SIG-M5 treated with dmso at 0.1 percent for 504 hours (cell line): Measurements from ENCODE around the gene BCL11B.

Experiments
- DNase-seq: peaks from one replicate; lab custom pipeline; 2025; ENCODE audit not compliant: unreplicated experiment; lab: John Stamatoyannopoulos, UW

BCL11B gene

GRCh38 chr14:99226687-99227086 is 45.3 kb downstream of the BCL11B start:
- no peak for DNase-seq

- no peak for DNase-seq
These were observed 46.4 kb downstream of the BCL11B start for GRCh38 chr14:99225436-99226203.

GRCh38 chr14:99224948-99225347 is 47.0 kb downstream of the BCL11B start:
- no peak for DNase-seq

GRCh38 chr14:99224116-99224910 is 47.7 kb downstream of the BCL11B start:
- DNase-seq: no peak

GRCh38 chr14:99221445-99221844 is 50.6 kb downstream of the BCL11B start:
- DNase-seq: no peak

- DNase-seq: no peak
These were observed 54.7 kb downstream of the BCL11B start for GRCh38 chr14:99217066-99217955.

- DNase-seq: no peak
These were observed 55.8 kb downstream of the BCL11B start for GRCh38 chr14:99216191-99216590.

- DNase-seq: no peak
These were observed 56.7 kb downstream of the BCL11B start for GRCh38 chr14:99215277-99215676.

GRCh38 chr14:99214701-99215100 is 57.3 kb downstream of the BCL11B start:
- no peak for DNase-seq

- DNase-seq: no peak
These were observed 58.4 kb downstream of the BCL11B start for GRCh38 chr14:99213527-99213971.

- DNase-seq: no peak
These were observed 58.9 kb downstream of the BCL11B start for GRCh38 chr14:99213101-99213500.

- DNase-seq: no peak
These were observed 59.4 kb downstream of the BCL11B start for GRCh38 chr14:99212646-99213045.

GRCh38 chr14:99212199-99212598 is 59.8 kb downstream of the BCL11B start:
- no peak for DNase-seq

- no peak for DNase-seq
These were observed 60.6 kb downstream of the BCL11B start for GRCh38 chr14:99211410-99211809.

GRCh38 chr14:99210333-99210732 is 61.7 kb downstream of the BCL11B start:
- no peak for DNase-seq

GRCh38 chr14:99209409-99209808 is 62.6 kb downstream of the BCL11B start:
- DNase-seq: no peak

- DNase-seq: no peak
These were observed 63.7 kb downstream of the BCL11B start for GRCh38 chr14:99208318-99208717.

GRCh38 chr14:99207456-99207855 is 64.5 kb downstream of the BCL11B start:
- no peak for DNase-seq

- no peak for DNase-seq
These were observed 65.9 kb downstream of the BCL11B start for GRCh38 chr14:99206090-99206489.

GRCh38 chr14:99205086-99205688 is 66.8 kb downstream of the BCL11B start:
- no peak for DNase-seq

GRCh38 chr14:99203801-99204200 is 68.2 kb downstream of the BCL11B start:
- no peak for DNase-seq
